GM08714 (cell line): ENCODE measurements around the gene MLX.

Experiments
- H3K4me3 ChIP-seq: fragments of 200-500 bp; sonication (Bioruptor generic); 2 replicates; pipeline ENCODE4 v1.5.1; 2014; ENCODE audit warnings: mild to moderate bottlenecking, low read length, inconsistent platforms
- ZNF274 ChIP-seq: IDR thresholded peaks from 2 replicates; pipeline ENCODE4 v1.6.1; 2012; ENCODE audit warnings: mild to moderate bottlenecking, low read depth, low read length

The MLX gene

GRCh38 chr17:42574463-42574862 lies 7.6 kb downstream of the MLX start:
- no peak overlapping the region for H3K4me3 ChIP-seq
- no peak for TF ChIP-seq ZNF274

GRCh38 chr17:42577140-42577531 lies 10.2 kb downstream of the MLX start:
- no peak for TF ChIP-seq ZNF274
- peak overlapping the region; percentile 66 for H3K4me3 ChIP-seq

GRCh38 chr17:42577532-42578281 lies 10.8 kb downstream of the MLX start, which contains the start of gene PSMC3IP:
TSS of gene PSMC3IP (minus strand) at chr17:42577729. CDS start at chr17:42577686, 43 bp downstream.
- TF ChIP-seq ZNF274: no peak
- peak within 1 kb of the TSS; percentile 66 for H3K4me3 ChIP-seq

- no peak for TF ChIP-seq ZNF274
- peak overlapping the region; percentile 66 for H3K4me3 ChIP-seq
Measured at GRCh38 chr17:42578282-42578869, 11.5 kb downstream of the MLX start.

GRCh38 chr17:42579794-42580551 lies 13.1 kb downstream of the MLX start:
- H3K4me3 ChIP-seq: no peak overlapping the region
- no peak for TF ChIP-seq ZNF274

GRCh38 chr17:42581744-42582270 lies 14.9 kb downstream of the MLX start:
- no peak overlapping the region for H3K4me3 ChIP-seq
- TF ChIP-seq ZNF274: no peak

- H3K4me3 ChIP-seq: no peak overlapping the region
- TF ChIP-seq ZNF274: no peak
Measured at GRCh38 chr17:42584880-42585279, 18.0 kb downstream of the MLX start.

GRCh38 chr17:42585353-42585752 lies 18.5 kb downstream of the MLX start:
- TF ChIP-seq ZNF274: no peak
- H3K4me3 ChIP-seq: no peak overlapping the region

GRCh38 chr17:42586514-42587230 lies 19.8 kb downstream of the MLX start:
- no peak overlapping the region for H3K4me3 ChIP-seq
- no peak for TF ChIP-seq ZNF274

GRCh38 chr17:42590886-42591285 lies 24.0 kb downstream of the MLX start:
- no peak overlapping the region for H3K4me3 ChIP-seq
- no peak for TF ChIP-seq ZNF274

GRCh38 chr17:42591411-42591810 lies 24.5 kb downstream of the MLX start:
- no peak for TF ChIP-seq ZNF274
- H3K4me3 ChIP-seq: no peak overlapping the region

- TF ChIP-seq ZNF274: no peak
- no peak overlapping the region for H3K4me3 ChIP-seq
Measured at GRCh38 chr17:42596386-42596785, 29.5 kb downstream of the MLX start.

GRCh38 chr17:42598905-42599304 lies 32.0 kb downstream of the MLX start:
- TF ChIP-seq ZNF274: no peak

GRCh38 chr17:42603318-42603717 lies 36.4 kb downstream of the MLX start:
- TF ChIP-seq ZNF274: no peak

More at GRCh38 chr17:42598905-42599304, 32.0 kb downstream of the MLX start:
- H3K4me3 ChIP-seq: no peak overlapping the region

More at GRCh38 chr17:42603318-42603717, 36.4 kb downstream of the MLX start:
- no peak overlapping the region for H3K4me3 ChIP-seq
